GM12874 (cell line): ENCODE measurements around the gene RAB6D.
"Not testable (repeated sequence)": the region's sequence is repeated elsewhere in the genome, so short reads cannot be mapped to it uniquely, and the experiment has no call there.

Source experiments
- CTCF ChIP-seq: IDR thresholded peaks from 2 replicates; pipeline ENCODE4 v1.5.1; 2011; ENCODE audit warnings: low read depth, mild to moderate bottlenecking, control low read depth, low read length, moderate library complexity; ENCODE audit not compliant: insufficient read depth

The RAB6D gene

GRCh38 chr2:131363703-131364186 lies at the start of gene RAB6D:
Gene RAB6D (minus strand): TSS chr2:131364168. CDS start chr2:131363720, 448 bp downstream.
- not testable (repeated sequence) for TF ChIP-seq CTCF

DNA sequence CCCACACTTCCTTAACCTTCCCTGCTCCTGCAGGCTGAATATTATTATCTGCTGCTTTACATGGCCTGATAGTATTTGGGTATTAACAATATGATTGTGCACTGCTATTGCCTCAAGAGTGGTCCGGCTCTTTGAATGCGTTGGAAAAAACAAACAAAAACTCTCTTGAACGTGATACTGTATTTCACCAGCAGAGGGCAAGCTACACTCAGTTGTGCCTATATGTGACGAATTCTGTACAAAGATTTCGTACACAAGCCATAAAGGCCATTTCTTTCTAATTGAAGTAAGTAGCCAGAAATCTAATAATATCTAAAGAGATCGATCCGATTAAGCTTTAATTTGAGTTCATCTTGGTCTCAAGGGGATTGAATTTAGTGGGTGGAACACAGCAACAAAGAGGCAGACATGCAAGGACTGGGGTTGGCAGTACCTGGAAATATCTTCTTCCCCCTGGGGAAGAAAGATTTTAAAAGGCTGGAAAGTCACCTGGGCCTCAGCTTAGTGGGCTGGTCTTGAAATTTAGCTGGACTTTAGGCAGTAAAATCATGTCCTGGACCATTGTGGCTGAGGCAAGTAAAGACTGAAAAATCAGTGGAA lies 49.3 kb upstream of the RAB6D start:
- peak; percentile 69 for TF ChIP-seq CTCF

DNA sequence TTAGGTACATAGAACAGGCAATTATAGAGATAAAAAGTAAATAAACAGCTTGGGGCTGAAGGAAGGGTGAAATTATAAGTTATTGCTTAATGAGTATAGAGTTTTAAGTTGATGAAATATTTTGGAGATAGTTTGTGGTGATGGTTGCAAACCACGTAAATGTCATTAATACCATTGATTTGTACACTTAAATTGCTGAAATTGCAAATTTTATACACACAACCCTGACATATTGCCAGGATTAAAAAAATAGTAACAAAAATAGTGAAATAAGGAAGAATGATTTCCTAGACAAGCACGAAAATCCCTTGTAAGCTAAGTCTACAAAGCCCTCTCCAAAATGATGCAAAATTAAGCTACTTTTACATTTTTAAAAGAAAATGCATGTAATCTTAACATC lies 46.2 kb upstream of the RAB6D start:
- no peak for TF ChIP-seq CTCF

DNA sequence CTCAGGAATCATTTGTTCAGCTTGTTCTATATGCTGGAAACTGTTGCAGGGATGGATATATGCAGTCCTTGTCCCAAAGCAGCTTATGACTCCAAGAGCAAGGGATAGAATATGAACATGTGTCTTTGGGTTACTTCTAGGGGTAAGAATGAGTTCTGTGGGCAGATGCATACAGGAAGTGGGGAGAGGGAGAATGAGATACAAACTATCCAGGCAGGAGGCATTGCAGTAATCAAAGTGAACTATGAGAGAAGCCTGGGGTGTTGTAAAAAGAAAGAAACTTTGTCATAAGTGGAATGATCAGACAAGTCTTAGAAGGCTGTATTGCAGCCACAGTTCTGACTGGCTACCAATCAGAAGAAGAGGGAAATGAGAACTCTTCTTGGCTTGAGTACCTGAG lies 44.8 kb upstream of the RAB6D start:
- no peak for TF ChIP-seq CTCF

- TF ChIP-seq CTCF = no peak
Measured at GRCh38 chr2:131408207-131408606, 44.2 kb upstream of the RAB6D start.

- TF ChIP-seq CTCF = no peak
Measured at GRCh38 chr2:131404753-131405152, 40.8 kb upstream of the RAB6D start.

DNA sequence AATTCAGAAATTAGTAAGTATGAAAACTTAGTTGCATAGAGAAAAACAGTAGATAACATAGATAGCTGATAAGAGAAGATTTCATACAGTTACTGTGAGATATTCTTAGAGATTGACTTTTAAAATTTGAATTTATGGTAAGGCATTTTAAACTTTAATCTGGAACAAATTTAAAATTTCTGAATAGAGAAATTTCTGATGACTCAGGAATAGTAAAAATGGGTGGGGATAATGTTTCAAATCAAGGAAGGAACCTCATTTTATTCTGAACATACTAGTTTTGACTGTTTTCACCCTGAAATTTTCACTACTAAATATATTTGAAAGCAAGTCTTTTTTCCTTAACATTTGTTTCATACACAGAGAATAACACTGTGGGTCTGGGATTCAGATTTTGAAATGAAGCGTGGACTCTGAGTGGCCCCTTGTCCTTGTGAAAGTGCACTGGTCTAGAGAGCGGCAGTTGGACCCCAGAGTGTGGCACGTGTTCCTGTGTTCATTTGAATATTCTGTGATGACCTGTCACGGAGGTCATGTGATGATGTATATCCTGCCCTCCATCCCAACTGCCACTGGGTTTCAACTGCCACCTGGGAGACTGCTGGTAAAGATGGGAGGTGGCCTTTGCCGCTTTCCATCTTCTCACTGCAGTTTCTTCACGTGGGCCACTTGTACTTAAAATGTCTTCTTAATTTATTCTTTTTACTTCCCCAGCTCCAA lies 38.5 kb upstream of the RAB6D start:
- no peak for TF ChIP-seq CTCF
